RKO (cell line): ENCODE results near the gene ELK1.
"Not testable (repeated sequence)": the region's sequence is repeated elsewhere in the genome, so short reads cannot be mapped to it uniquely, and the experiment has no call there.

Experiments
- DNase-seq: peaks from one replicate; pipeline ENCODE4 v3.0.0-alpha.2; 2016; ENCODE audit warnings: low spot score

The ELK1 gene

DNA sequence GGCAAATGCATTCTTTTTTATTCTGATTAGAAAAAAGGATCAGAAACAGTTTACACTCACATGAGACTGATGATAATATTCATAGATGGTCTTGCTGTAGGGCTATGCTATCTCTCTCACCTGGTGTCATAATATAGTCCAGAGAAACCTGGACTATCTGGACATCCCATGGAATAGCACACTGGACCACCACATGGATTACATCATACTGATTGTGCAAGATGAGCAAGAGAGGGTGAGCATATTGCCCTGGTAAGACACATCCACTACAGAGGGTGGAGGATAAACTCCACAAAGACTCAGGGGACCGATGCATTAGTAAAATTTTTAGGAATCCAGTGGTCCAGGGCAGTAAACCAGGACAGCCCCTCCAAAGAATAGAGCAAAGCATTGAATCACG is 38.9 kb downstream of the ELK1 start:
- no peak for DNase-seq

DNA sequence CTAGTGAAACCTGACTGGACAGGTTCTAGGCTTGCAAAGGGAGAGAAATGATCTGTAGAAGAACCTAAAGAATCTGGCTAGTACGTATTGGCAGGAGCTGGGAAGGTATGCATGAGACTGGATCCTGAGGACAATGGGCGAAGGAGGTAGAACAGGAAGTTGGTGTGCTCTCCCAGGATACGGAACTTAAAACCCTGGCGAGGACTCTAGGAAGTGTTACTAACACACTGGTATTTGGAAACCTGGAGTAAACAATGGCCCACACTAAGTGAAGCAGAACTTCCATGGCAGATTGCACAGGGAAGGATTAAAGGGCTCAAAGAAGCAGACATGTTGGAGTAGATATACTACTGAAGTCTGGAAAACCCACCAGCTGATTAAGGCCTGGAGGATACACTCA is 39.9 kb downstream of the ELK1 start:
- DNase-seq: no peak

DNA sequence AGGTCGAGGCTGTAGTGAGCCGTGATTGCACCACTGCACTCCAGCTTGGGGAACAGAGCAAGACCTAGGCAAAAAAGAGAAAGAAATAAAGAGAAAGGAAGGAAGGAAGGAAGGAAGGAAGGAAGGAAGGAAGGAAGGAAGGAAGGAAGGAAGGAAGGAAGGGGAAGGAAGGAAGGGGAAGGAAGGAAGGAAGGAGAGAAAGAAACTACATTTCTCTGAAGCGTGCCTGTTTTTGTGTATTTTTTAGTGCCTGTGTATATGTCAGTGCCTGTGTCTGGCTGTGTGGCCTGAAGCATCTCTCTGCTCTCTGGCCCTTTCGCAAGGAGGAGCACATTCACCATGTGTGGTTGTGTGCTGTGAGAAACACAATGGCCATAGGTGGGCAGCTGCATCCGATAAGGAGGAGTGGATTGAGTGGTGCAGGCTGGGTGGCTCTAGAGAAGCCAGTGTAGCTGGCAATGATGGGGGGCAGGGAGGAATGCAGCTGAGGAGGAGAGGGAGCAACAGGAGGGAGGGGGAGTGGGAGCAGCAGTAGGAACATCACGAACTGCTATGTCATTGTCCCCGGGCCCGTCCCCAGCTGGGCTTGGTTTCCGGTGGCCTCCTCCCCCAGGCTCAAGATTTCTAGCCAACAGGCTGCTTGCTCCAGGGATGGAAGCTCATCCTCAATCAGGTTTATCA is 42.1 kb downstream of the ELK1 start:
- no peak for DNase-seq

DNA sequence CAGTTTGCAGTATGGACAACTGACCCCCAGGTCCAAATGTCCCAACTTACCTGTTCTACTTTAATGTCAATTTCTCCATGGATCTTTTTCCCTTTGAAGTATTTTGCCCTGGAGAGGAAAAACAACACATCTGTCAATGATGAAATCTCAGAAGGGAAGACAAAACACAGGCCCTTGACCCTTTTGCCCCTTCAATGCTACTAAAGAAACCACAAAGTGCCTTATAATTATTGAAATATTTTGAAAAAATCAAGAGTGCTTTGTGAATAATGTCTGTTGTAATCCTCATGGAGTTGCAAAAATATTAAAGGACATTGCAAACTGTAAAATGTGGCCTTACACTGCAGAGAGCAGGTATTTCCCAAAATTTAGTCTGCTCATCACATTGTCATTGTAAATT is 43.3 kb downstream of the ELK1 start:
- DNase-seq: no peak

DNA sequence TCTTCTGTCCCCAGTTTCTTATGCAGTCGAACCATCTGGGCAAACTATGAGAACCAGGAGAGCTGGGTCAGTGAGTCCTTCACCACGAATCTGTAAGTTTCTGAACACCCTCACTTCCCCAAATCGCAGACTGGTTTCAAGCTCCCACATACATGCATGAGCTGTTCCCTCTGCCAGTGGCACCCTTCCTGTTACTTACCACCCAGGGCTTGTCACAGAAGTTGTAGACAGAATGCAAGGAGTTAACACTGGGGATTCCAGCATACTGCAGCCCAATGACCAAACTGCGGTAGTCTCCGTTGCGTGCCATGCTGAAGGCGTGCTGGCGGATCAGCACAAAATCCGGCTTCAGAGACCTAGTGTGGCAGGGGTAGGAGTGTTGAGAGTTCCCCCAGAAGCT is 45.3 kb downstream of the ELK1 start:
- no peak for DNase-seq

DNA sequence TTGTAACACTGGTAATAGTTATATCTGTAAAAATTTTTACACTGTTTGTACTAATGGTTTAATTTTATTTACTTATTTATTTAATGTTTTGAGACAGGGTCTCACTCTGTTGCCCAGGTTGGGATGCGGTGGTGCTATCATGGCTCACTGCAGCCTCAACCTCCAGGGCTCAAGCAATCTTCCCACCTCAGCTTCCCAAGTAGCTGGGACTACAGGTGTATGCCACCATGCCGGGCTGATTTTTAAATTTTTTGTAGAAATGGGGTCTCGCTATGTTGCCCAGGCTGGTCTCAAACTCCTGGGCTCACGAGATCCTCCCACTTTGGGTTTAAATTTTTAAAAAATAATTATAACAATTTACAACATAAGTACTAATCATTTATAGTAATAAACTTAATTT is 47.2 kb downstream of the ELK1 start:
- not testable (repeated sequence) for DNase-seq

DNA sequence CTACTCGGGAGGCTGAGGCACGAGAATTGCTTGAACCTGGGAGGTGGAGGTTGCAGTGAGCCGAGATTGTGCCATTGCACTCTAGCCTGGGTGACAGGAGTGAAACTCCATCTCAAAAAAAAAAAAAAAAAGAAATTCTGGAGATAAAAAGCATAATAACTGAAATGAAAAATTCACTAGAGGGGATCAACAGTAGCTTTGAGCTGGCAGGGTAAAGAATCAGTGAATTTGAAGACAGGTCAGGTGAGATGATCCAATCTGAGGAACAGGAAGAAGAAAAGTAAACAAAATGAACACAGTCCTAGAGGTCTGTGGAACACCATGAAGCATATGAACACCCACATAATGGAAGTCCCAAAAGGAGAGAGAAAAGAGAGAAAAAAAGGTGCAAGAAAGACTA is 53.1 kb downstream of the ELK1 start:
- no peak for DNase-seq

DNA sequence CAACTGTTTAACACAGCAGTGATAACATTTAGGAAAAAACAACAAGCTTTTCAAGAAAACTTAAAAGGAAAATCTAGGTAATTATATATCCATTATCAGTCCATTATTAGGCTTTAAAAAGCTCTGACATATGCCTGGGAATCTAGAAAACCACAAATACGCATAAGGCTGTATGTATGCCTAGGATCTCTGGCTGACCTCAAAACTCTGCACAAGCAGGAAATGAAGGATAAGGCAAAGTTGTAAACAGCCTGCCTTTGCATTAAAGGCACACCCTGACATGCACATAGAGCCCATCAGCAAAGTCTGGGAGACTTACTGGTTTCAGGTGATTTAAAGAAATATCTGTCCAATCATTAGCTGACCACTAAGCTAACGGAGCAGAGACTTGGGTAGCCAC is 54.1 kb downstream of the ELK1 start:
- no peak for DNase-seq

DNA sequence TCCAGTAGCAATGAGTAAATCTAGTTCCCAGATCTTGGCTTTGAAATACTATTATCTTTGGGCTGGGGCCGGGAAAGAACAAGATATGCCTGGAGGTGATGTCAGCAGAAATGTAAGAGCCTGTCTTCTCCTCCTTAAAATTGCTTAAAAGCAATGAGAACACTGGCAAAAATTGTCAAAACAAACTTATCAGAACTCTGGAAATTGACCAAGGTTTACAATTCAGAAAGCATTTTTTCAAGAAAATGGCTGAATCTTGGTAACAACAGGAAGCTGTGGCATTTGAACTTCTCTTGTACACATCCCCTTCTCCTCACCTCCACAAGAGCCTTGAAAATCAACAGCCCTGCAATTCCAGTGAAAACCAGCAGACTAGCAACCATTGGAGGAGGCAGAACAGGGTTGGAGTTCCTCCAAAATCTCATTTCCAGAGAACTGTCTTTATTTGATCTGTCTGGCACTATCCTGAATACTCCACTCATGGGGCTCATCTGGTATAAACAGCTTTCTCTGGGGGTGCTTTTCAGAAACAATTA is 54.6 kb downstream of the ELK1 start:
- no peak for DNase-seq

DNA sequence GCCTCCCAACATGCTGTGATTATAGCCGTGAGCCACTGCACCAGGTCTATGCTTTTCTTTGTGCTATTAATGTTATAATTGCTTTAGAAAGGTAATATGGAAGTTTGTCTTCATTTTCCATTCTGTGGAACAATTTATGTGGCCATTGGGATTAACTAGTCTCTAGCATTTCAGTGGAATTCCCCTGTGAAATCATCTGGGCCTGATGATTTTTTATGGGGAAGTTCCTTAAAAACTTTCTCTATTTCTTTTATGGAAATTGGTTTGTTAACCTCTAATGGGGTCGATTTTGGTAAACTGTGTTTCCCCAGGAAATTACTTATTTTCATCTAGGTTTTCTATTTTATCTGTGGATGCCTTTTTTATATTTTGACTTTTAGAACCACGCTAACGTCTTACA is 56.8 kb downstream of the ELK1 start:
- no peak for DNase-seq

DNA sequence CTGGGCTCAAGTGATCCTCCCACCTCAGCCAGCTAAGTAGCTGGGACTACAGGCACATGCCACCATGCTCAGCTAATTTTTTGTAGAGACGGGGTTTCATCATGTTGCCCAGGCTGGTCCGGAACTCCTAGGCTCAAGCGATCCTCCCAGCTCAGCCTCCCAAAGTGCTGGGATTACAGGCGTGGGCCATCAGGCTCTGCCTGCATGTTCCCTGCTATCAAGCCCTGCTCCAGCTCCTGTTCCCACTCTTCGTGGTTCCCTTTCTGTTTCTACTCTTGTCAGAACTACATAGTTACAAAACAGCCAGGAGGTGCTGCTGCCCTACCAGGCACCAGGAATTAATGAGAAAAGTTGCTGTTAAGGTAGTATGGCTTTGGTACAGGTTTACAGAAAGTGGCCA is 59.4 kb downstream of the ELK1 start:
- no peak for DNase-seq

DNA sequence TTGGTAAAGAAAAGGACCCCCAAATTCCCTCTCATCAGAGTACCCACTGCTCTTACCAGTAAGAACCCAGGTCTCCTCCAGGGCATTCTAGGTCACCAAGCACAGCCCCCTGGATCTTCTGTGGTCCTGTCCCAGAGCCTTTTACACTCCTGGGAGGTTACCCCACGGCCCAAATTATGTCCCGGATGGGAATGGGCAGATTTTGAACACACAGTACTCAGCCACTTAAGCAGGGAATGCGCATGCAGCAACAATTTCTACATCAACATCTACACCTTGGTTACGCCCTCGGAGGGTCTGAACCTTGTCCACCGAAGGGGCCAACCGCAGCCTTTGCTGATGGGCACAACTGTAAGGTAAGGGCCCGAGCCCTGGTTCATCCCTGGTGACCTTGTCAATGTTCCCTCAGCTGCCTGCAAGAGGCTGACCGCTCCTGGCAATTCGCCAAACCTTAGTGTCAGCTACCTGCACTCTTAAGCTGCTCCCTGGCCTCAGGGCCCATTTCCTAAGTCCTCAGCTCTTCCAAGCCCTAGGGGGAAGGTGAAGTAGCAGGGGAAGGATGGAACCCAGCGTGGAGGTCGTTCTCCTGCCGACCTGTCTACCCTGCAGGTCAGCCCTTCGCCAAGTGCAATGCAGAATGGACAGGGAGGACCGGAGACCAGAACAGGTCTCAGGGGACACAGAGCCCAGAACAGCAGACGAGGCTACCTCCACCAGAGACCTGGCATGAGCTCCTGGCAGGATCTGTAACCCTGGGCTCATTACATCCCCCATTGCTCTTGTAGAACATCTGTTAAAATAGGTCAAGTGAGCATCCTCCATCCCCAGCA is 62.2 kb downstream of the ELK1 start:
- DNase-seq: no peak

DNA sequence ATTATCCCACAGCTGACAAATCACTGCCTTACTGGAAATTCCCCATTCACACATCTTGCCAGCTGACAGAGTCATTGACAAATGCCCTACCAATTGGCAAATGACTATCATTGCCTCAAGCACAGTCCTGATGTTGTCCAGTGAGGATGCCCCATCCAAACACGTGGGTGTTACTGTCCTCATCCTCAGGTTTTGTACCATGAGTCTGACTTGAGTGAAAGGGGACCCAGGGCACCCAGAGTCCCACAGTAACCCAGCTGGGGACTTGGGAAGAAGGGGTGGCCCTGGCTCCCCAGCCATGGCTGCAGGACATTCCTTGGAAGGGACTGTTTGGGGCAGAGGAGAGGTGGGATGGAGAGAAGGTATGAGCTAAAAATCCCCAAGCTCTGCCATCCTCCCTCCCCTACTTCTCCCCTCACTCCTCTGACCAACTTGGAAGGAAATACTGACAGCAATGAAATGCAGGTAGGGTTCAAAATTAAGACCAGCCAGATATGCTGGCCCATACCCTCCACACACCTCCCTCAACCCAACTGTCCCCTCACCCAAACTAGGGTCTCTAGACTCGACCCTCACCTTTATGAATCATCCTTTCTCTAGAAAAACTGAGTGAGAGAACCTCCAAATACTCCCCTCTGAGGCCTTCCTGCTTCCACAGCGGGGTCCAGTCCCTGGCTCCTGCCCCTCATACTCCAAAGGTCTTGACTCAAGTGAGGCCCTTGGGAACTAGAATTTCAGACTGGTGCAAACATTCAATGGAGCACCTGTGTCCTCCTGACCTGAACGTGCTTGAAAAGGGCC is 63.1 kb downstream of the ELK1 start:
- DNase-seq: no peak

DNA sequence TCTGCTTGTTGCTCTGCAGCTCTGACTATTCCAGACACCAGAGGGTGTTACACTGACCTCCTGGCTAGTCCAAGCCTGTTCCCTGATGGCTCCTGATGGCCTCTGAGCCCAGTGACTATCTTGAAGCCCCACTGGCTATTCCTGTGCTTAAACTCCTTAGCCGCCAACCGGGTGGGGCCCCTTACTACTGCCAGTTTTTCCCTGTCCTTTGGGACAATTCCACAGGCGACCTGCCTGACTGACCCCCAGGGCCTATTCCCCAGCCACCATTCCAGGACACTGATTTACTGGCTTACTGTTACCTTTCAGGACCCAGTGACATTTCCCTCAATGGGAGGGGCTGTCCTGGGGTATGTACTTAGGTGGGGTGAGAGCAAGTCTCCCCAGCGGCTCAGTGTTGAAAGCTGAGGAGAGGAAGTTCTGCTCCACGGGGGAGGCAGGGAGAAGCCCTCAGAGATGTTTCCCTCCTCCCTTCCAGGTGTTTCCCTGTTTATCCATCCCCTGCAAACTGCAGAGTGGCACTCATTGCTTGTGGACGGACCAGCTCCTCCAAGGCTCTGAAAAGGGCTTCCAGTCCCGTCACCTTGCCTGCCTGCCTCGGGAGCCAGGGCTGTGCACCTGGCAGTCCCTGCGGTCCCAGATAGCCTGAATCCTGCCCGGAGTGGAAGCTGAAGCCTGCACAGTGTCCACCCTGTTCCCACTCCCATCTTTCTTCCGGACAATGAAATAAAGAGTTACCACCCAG is 64.1 kb downstream of the ELK1 start:
- no peak for DNase-seq
